ENCODE measurements around the gene CAT. TPM values are rescaled to one million over a fixed set of nuclear protein-coding genes. Genes with fewer than 3 reads are reported as not detected.

Gene CAT
- total and polyA plus RNA-seq, 9 donors, result 38.5 to 125 (median 53.9) TPM

DNA sequence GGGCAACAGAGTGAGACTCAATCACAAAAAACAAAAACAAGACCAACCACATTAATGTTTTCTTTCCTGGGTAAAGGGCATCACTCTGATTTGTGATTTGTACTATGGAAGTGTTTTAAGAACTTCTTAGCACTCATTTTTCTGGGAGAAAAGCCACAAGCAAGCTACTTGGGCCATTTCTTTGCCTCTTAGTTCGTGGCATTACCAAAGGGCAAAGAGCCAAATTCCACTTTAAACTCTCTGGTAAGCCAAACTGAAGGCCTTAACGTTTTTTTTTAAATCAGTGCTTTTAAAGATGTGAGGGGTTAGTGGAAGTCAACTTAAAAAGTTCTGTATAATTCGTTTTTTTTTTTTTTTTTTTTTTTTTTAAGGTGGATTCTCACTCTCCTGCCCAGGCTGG, 36.9 kb downstream of the CAT start:
- intact Hi-C loops (cut with DNase I), result no loop called here
- no peaks in the 10 kb centered on the region for H3K9me3 ChIP-seq
- H3K4me3 ChIP-seq, result no peak overlapping the region
- no peak for DNase-seq
- no peaks in the 10 kb centered on the region for H3K27me3 ChIP-seq
- TF ChIP-seq, protein P1, sequence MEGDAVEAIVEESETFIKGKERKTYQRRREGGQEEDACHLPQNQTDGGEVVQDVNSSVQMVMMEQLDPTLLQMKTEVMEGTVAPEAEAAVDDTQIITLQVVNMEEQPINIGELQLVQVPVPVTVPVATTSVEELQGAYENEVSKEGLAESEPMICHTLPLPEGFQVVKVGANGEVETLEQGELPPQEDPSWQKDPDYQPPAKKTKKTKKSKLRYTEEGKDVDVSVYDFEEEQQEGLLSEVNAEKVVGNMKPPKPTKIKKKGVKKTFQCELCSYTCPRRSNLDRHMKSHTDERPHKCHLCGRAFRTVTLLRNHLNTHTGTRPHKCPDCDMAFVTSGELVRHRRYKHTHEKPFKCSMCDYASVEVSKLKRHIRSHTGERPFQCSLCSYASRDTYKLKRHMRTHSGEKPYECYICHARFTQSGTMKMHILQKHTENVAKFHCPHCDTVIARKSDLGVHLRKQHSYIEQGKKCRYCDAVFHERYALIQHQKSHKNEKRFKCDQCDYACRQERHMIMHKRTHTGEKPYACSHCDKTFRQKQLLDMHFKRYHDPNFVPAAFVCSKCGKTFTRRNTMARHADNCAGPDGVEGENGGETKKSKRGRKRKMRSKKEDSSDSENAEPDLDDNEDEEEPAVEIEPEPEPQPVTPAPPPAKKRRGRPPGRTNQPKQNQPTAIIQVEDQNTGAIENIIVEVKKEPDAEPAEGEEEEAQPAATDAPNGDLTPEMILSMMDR (IDR thresholded peaks at IDR 0.05), result no peak
- TF ChIP-seq POLR2A (IDR thresholded peaks at IDR 0.05) (no peak), EP300 (IDR thresholded peaks at IDR 0.05) (no peak)
- no peak overlapping the region for H3K27ac ChIP-seq
- H3K4me1 ChIP-seq (ENCODE audit: insufficient read depth), result no peaks in the 10 kb centered on the region
- H3K36me3 ChIP-seq, result no peaks in the 10 kb centered on the region
- 22 to 37% (median 23%) methylated on average over 3 of the region's 3 CpGs for WGBS, 3 donors

DNA sequence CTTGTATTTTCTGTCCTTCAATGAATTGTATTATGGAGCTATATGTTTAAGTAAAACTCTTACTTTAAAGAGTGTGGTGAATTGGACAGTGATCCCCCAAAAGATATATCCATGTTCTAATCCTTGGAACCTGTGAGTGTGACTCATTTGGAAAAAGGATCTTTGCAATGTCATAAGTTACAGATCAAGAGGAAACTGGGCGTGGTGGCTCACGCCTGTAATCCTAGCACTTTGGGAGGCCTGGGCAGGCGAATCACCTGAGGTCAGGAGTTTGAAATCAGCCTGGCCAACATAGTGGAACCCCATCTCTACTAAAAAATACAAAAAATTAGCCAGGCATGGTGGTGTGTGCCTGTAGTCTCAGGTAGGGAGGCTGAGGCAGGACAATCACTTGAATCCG, 38.1 kb downstream of the CAT start:
- no peaks in the 10 kb centered on the region for H3K27me3 ChIP-seq
- no peak overlapping the region for H3K4me3 ChIP-seq
- H3K4me1 ChIP-seq (ENCODE audit: insufficient read depth), result no peaks in the 10 kb centered on the region
- no peak overlapping the region for H3K27ac ChIP-seq
- H3K36me3 ChIP-seq, result no peaks in the 10 kb centered on the region
- 88 to 92% (median 89%) methylated on average over 4 of the region's 4 CpGs for WGBS, 3 donors
- DNase-seq, result no peak
- intact Hi-C loops (cut with DNase I), result no loop called here
- TF ChIP-seq, protein P1 (IDR thresholded peaks at IDR 0.05), result no peak
- TF ChIP-seq EP300 (IDR thresholded peaks at IDR 0.05) (no peak), POLR2A (IDR thresholded peaks at IDR 0.05) (no peak)
- no peaks in the 10 kb centered on the region for H3K9me3 ChIP-seq

DNA sequence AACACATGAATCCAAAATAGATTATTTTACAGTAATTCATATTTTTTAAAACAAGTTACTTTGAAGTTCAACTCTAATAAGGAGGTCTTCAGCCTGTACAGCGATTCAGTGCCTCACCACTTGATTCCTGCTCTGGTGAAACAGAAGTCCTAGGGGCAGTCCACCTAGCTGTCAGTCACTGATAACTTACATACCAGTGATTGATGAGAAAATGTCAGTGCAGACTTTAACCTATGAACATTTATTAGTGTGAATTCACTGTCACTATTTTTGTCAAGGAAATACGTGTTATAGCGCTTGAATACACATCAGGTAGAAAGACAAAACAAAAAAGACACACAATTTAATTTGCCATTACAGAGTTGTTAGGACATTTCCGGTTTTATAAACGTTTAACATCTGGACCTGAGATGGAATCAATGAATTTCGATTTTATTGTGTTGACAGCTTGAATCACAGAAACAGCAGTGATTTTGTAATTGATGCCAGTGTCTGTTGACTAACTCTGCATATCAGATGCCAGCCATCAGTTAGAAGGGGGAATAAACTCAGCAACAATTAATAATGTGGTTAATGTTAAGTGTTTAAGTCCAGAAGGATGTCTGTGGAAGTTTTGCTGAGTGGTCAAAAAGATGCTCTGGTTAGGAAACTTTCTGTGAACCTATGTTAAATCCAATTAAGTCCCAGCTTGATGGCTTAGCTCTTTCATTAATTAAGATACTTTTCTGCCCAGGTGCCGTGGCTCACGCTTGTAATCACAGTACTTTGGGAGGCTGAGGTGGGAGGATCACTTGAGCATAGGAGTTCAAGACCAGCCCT, 40.3 kb downstream of the CAT start:
- TF ChIP-seq, protein P1 (IDR thresholded peaks at IDR 0.05), result no peak
- TF ChIP-seq EP300 (IDR thresholded peaks at IDR 0.05), result no peak
- no peak for TF ChIP-seq POLR2A (IDR thresholded peaks at IDR 0.05)
- H3K4me3 ChIP-seq, result no peak overlapping the region
- no peak overlapping the region for H3K27ac ChIP-seq
- no peaks in the 10 kb centered on the region for H3K4me1 ChIP-seq (ENCODE audit: insufficient read depth)
- no peaks in the 10 kb centered on the region for H3K27me3 ChIP-seq
- H3K36me3 ChIP-seq, result no peaks in the 10 kb centered on the region
- no peaks in the 10 kb centered on the region for H3K9me3 ChIP-seq
- intact Hi-C loops (cut with DNase I), result no loop called here
- no peak for DNase-seq
- WGBS, 3 donors, result 54 to 75% (median 56%) methylated on average over 8 of the region's 8 CpGs

DNA sequence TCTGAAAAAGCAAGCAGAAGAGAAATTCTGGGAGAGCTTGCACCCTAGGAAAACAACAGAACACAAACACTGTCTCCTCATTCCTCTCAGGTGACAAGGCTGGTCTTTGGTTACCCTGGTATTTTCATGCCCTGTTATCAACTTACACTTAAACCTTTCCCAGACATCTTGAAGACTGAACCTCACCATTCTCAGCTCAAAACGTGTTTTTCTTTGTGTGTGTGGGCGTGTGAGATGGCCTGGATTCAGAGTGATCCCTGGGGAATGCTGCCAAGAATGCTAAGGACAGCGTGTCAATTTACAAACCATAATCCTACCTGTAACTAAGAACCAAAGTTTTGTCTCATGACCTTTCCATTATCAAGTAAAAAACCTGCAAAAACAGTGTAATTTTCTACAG, 41.6 kb downstream of the CAT start:
- no peak overlapping the region for H3K27ac ChIP-seq
- 12 to 21% (median 16%) methylated on average over 3 of the region's 3 CpGs for WGBS, 3 donors
- no peak for DNase-seq

DNA sequence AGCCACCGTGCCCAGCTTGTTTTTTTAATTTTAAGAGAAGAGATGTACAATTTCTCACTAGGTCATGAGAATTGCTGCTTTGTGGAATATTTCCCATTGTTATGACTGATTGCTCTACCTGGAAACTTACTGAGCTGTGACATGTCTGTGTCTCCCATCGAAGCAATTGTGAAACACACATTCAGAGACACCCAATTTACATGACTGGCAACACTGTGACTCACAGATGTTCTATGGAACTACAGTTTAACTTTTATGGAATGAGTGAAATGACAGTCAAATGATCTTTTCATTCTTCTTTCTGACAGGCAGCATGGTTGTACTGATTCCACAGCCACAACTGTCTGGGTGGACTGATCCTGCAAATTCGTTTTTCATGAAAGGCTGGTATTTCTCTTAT, 42.6 kb downstream of the CAT start:
- DNase-seq, result no peak
- Histone ChIP-seq H3K4me3 (no peak overlapping the region), H3K4me1 (ENCODE audit: insufficient read depth) (no peaks in the 10 kb centered on the region), H3K27ac (no peak overlapping the region), H3K36me3 (no peaks in the 10 kb centered on the region), H3K27me3 (no peaks in the 10 kb centered on the region), H3K9me3 (no peaks in the 10 kb centered on the region)
- intact Hi-C loops (cut with DNase I), result no loop called here
- WGBS, 3 donors, result 66 to 79% (median 76%) methylated on average over 3 of the region's 3 CpGs
- TF ChIP-seq EP300 (IDR thresholded peaks at IDR 0.05), result no peak
- TF ChIP-seq, protein P1 (IDR thresholded peaks at IDR 0.05), result no peak
- no peak for TF ChIP-seq POLR2A (IDR thresholded peaks at IDR 0.05)

More for the DNA sequence above, 41.6 kb downstream of the CAT start:
- Histone ChIP-seq H3K9me3 (no peaks in the 10 kb centered on the region), H3K36me3 (no peaks in the 10 kb centered on the region), H3K27me3 (no peaks in the 10 kb centered on the region), H3K4me3 (no peak overlapping the region), H3K4me1 (ENCODE audit: insufficient read depth) (no peaks in the 10 kb centered on the region)
- TF ChIP-seq EP300 (IDR thresholded peaks at IDR 0.05), result no peak
- intact Hi-C loops (cut with DNase I), result no loop called here
